Stomach (tissue), 9 donors: ENCODE measurements around the gene FUT1. TPM values are rescaled to one million over a fixed set of nuclear protein-coding genes. Genes with fewer than 3 reads are reported as not detected.

Source experiments
- DNase-seq, 2 donors: peaks; one replicate each; pipeline versions ENCODE4 v3.0.0 to v3.0.0-alpha.2; 2013 to 2019
- H3K27ac ChIP-seq, 5 donors: fragments of 200-600 bp in 4 of 5; sonication (generic) in 4 of 5; one replicate each; pipeline ENCODE4 v1.5.1; 2013 to 2019; ENCODE audit warnings: mild to moderate bottlenecking in 1 of 5, moderate library complexity in 1 of 5
- H3K27me3 ChIP-seq, 3 donors: fragments of 200-600 bp; sonication (generic); one replicate each; pipeline ENCODE4 v1.5.1; 2017 to 2019; ENCODE audit warnings: mixed run types in 1 of 3
- H3K36me3 ChIP-seq, 4 donors: fragments of 200-600 bp; sonication (generic); 1 replicate in 3 of 4; 2 replicates in 1 of 4; pipeline ENCODE4 v1.5.1; 2016 to 2019
- H3K4me1 ChIP-seq, 4 donors: fragments of 200-600 bp; sonication (generic); one replicate each; pipeline ENCODE4 v1.5.1; 2016 to 2019
- H3K4me3 ChIP-seq, 4 donors: fragments of 200-600 bp; sonication (generic) in 3 of 4; one replicate each; pipeline ENCODE4 v1.5.1; 2016 to 2019; ENCODE audit warnings: mild to moderate bottlenecking in 1 of 4
- H3K9me3 ChIP-seq, 4 donors: fragments of 200-600 bp; sonication (generic); one replicate each; pipeline ENCODE4 v1.5.1; 2016 to 2019
- EP300 ChIP-seq: sonication (generic); formaldehyde crosslinking; IDR thresholded peaks from one replicate; pipeline ENCODE4 v1.6.1; 2017; ENCODE audit warnings: antibody characterized with exemption
- POLR2A ChIP-seq, 4 donors: fragments of 450-650 bp; IDR thresholded peaks; one replicate each; pipeline ENCODE4 v1.6.1; 2016; ENCODE audit warnings: antibody characterized with exemption in 4 of 4, control low read depth in 2 of 4, mild to moderate bottlenecking in 1 of 4, moderate library complexity in 1 of 4
- POLR2AphosphoS5 ChIP-seq, 3 donors: sonication (generic); formaldehyde crosslinking; IDR thresholded peaks; one replicate each; pipeline ENCODE4 v1.6.1; 2016; ENCODE audit warnings: antibody characterized with exemption in 3 of 3
- WGBS, 5 donors: extraction: QIAGEN DNeasy Blood & Tissue Kit in 3 of 5; methylation state at CpG; one replicate each; pipeline versions ENCODE4 v1.1.5 to v1.1.7; 2013 to 2018; 5-methylcytosine and 5-hydroxymethylcytosine counted together
- intact Hi-C: fragments of 100-400 bp; cut with DNase I; formaldehyde crosslinking; loops from one replicate; pipeline ENCODE4 v1.15.1; 2023; ENCODE audit warnings: low total_unique reads
- polyA plus RNA-seq, 3 donors: library from polyadenylated mRNA; stranded (reverse); fragments of 200-250 nt; gene quantifications; one replicate each; pipeline ENCODE4 v1.2.3, GENCODE V29; 2013
- total RNA-seq, 5 donors: library from RNA; depleted of rRNA; stranded (reverse); fragments of >200 nt; gene quantifications; one replicate each; pipeline versions ENCODE4 v1.1.0 to v1.2.3, GENCODE V29; 2014 to 2016
- TF ChIP-seq, protein P1 (sequence below), 7 experiments: fragments of 450-650 bp in 4 of 7; fragments of 200-600 bp in 3 of 7; sonication (generic) in 3 of 7; IDR thresholded peaks; one replicate each; pipeline ENCODE4 v1.5.1; 2016 to 2019; ENCODE audit warnings: antibody characterized with exemption in 7 of 7, control low read depth in 2 of 7, mild to moderate bottlenecking in 1 of 7
- donor health status: healthy with polysubstance abuse.
- donor health status: Bipolar disorder and iron deficiency.
- donor health status: healthy.

FUT1 gene
- total and polyA plus RNA-seq, 8 donors, result 7.0 to 54.5 (median 7.3) TPM; not detected in 1

DNA sequence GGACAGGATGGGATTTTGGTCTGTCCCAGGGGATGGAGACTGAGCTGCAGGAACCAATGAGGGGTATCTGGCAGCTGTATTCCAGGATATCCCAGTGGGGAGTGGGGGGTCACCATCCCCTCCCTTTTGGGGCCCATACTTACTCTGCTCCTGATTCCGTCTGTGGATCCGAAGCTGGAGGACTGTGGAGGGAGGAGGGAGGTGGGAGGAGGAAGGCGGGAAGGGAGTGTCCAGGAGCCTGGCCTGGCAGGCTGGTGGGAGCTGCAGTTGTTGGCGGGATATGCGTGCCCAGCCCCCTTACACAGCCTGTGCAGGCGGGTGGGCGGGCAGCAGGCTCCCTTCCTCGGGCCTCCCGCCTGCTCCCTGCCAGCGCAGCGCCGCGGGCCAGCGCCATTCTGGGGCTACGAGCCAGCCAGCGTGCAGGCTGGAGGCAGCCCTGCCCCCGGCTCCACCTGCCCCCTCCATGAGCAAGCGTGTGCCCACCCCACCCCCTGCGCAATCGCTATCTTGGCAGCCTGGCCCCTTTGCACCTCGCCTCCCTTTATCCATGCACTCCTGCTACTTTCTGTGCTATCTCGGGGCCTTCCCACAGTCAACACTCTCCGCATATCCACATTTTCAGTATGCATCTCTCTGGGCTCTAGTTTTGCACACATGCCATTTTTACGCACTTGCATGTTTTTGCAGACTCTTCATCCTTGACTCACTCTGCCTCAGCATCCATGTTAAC lies 35.7 kb downstream of the FUT1 start:
- Histone ChIP-seq H3K9me3 (no peaks in the 10 kb centered on the region), H3K4me3 (peak overlapping the region; percentile 32 to 39 (median 33)), H3K27me3 (no peaks in the 10 kb centered on the region), H3K27ac (peak overlapping the region; percentile 20 to 87 (median 83)), H3K36me3 (no peaks in the 10 kb centered on the region), H3K4me1 (peaks cover 44 to 82% (median 60%) of the 10 kb centered on the region in 4 donors)
- intact Hi-C loops, result no loop called here
- TF ChIP-seq, protein P1, sequence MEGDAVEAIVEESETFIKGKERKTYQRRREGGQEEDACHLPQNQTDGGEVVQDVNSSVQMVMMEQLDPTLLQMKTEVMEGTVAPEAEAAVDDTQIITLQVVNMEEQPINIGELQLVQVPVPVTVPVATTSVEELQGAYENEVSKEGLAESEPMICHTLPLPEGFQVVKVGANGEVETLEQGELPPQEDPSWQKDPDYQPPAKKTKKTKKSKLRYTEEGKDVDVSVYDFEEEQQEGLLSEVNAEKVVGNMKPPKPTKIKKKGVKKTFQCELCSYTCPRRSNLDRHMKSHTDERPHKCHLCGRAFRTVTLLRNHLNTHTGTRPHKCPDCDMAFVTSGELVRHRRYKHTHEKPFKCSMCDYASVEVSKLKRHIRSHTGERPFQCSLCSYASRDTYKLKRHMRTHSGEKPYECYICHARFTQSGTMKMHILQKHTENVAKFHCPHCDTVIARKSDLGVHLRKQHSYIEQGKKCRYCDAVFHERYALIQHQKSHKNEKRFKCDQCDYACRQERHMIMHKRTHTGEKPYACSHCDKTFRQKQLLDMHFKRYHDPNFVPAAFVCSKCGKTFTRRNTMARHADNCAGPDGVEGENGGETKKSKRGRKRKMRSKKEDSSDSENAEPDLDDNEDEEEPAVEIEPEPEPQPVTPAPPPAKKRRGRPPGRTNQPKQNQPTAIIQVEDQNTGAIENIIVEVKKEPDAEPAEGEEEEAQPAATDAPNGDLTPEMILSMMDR (IDR thresholded peaks at IDR 0.05), result no peak
- TF ChIP-seq POLR2AphosphoS5 (IDR thresholded peaks at IDR 0.05) (no peak), EP300 (no peak)
- WGBS, 5 donors, result 3 to 24% (median 13%) methylated on average over 16 to 24 of the region's 24 CpGs
- DNase-seq, result peak in 1 of 2 donors; percentile 91

- Histone ChIP-seq H3K27ac (peak overlapping the region; percentile 1 to 87 (median 83)), H3K4me1 (peaks cover 39 to 72% (median 57%) of the 10 kb centered on the region in 4 donors), H3K27me3 (no peaks in the 10 kb centered on the region), H3K9me3 (peaks cover 0 to 6% (median 2%) of the 10 kb centered on the region in 4 donors), H3K4me3 (peak overlapping the region in 2 of 4 donors; percentile 15 to 61), H3K36me3 (no peaks in the 10 kb centered on the region)
- 40 to 61% (median 52%) methylated on average over 16 to 19 of the region's 19 CpGs for WGBS, 5 donors
- intact Hi-C loops, result no loop called here
- peak in 1 of 2 donors; percentile 57 for DNase-seq
- TF ChIP-seq POLR2AphosphoS5 (IDR thresholded peaks at IDR 0.05) (no peak), POLR2A (IDR thresholded peaks at IDR 0.05) (no peak)
- TF ChIP-seq, protein P1 (IDR thresholded peaks at IDR 0.05), result no peak
These were observed 36.7 kb downstream of the FUT1 start for GRCh38 chr19:48715681-48716171.

GRCh38 chr19:48714759-48715675 lies 37.4 kb downstream of the FUT1 start:
- peak overlapping the region; percentile 56 to 65 (median 62) for H3K4me3 ChIP-seq
- H3K36me3 ChIP-seq, result no peaks in the 10 kb centered on the region
- no peaks in the 10 kb centered on the region for H3K27me3 ChIP-seq
- peaks cover 35 to 66% (median 53%) of the 10 kb centered on the region in 4 donors for H3K4me1 ChIP-seq
- WGBS, 5 donors, result 32 to 57% (median 49%) methylated on average over 17 to 26 of the region's 26 CpGs
- TF ChIP-seq EP300, result no peak
- TF ChIP-seq POLR2A (IDR thresholded peaks at IDR 0.05), result no peak
- TF ChIP-seq POLR2AphosphoS5 (IDR thresholded peaks at IDR 0.05), result no peak
- TF ChIP-seq, protein P1 (IDR thresholded peaks at IDR 0.05), result no peak
- intact Hi-C loops, result no loop called here
- DNase-seq, result peak in 1 of 2 donors; percentile 51
- H3K9me3 ChIP-seq, result peaks cover 0 to 6% (median 2%) of the 10 kb centered on the region in 4 donors
- peak overlapping the region; percentile 67 to 87 (median 83) for H3K27ac ChIP-seq
